HepG2 (cell line): ENCODE measurements around the gene MFNG. TPM values are rescaled to one million over a fixed set of nuclear protein-coding genes. Genes with fewer than 3 reads are reported as not detected.

Experiments
- DNMT3B ChIP-seq: conservative IDR thresholded peaks from 2 replicates; pipeline ENCODE4 v1.6.1; 2016; ENCODE audit warnings: missing biosample characterization, control low read depth
- EP300 ChIP-seq, 3 experiments: sonication (generic) in 1 of 3; formaldehyde crosslinking in 1 of 3; IDR thresholded peaks; 2 replicates each; pipeline versions ENCODE4 v1.5.1 to v1.6.1; 2011 to 2020; ENCODE audit warnings: low read depth in 2 of 3, low read length in 2 of 3, borderline replicate concordance in 1 of 3, improper control_type of control experiment in 1 of 3, mild to moderate bottlenecking in 1 of 3, missing genetic modification reagents in 1 of 3, moderate library complexity in 1 of 3
- FOXK2 ChIP-seq: fragments of 450-650 bp; IDR thresholded peaks from 2 replicates; pipeline ENCODE4 v1.6.1; 2016
- HMG20B ChIP-seq: conservative IDR thresholded peaks from 2 replicates; pipeline ENCODE4 v1.6.1; 2016; ENCODE audit warnings: missing genetic modification reagents, missing compliant biosample characterization
- MXD4 ChIP-seq: IDR thresholded peaks from 2 replicates; pipeline ENCODE4 v1.6.1; 2016; ENCODE audit warnings: mild to moderate bottlenecking, missing biosample characterization, missing genetic modification reagents
- NFE2L2 ChIP-seq: fragments of 150-350 bp; IDR thresholded peaks from 2 replicates; pipeline ENCODE4 v1.6.1; 2014; ENCODE audit warnings: low read length
- SALL1 ChIP-seq: sonication (generic); formaldehyde crosslinking; IDR thresholded peaks from 2 replicates; pipeline ENCODE4 v1.8.0; 2022; ENCODE audit warnings: mild to moderate bottlenecking, missing genetic modification reagents
- SIN3A ChIP-seq: IDR thresholded peaks from 2 replicates; pipeline ENCODE4 v1.6.1; 2011; ENCODE audit warnings: low read depth, mild to moderate bottlenecking, control low read depth, low read length, borderline replicate concordance
- SMARCE1 ChIP-seq: fragments of 450-650 bp; IDR thresholded peaks from 2 replicates; pipeline ENCODE4 v1.6.1; 2017; ENCODE audit warnings: borderline replicate concordance
- ZNF431 ChIP-seq: sonication (generic); formaldehyde crosslinking; IDR thresholded peaks from 2 replicates; pipeline ENCODE4 v1.9.0; 2022; ENCODE audit warnings: missing genetic modification reagents, low read depth, mild to moderate bottlenecking, borderline replicate concordance
- ZNF614 ChIP-seq: IDR thresholded peaks from 2 replicates; pipeline ENCODE4 v1.6.1; 2018; ENCODE audit warnings: missing biosample characterization, missing genetic modification reagents, inconsistent platforms, borderline replicate concordance
- ZNF777 ChIP-seq: sonication (generic); formaldehyde crosslinking; IDR thresholded peaks from 2 replicates; pipeline ENCODE4 v1.4.0; 2020; ENCODE audit warnings: missing genetic modification reagents
- polyA plus RNA-seq, 8 experiments: library from polyadenylated mRNA; depleted of rRNA in 3 of 8; stranded (reverse) in 7 of 8; unstranded in 1 of 8; fragments of >200 nt; fragmentation: Illumina TruSeq in 4 of 8; extraction: Trizol in 4 of 8; gene quantifications; 2 replicates each; pipeline versions ENCODE4 v1.2.1 to v1.2.3, GENCODE V29; 2011 to 2016; ENCODE audit warnings: low read depth in 4 of 8, missing spikeins in 1 of 8, mixed read lengths in 1 of 8; ENCODE audit not compliant: insufficient read depth in 1 of 8
- total RNA-seq, 5 experiments: library from RNA; depleted of rRNA; stranded (reverse); fragments of >200 nt; fragmentation: Illumina TruSeq; extraction: Trizol; gene quantifications; 2 replicates each; pipeline ENCODE4 v1.2.3, GENCODE V29; 2016; ENCODE audit warnings: low read depth in 1 of 5
- TF ChIP-seq, protein P1 (sequence below): sonication (generic); formaldehyde crosslinking; IDR thresholded peaks from 2 replicates; pipeline ENCODE4 v1.4.0; 2020; ENCODE audit warnings: missing genetic modification reagents
- TF ChIP-seq, protein P2 (sequence below): sonication (generic); formaldehyde crosslinking; IDR thresholded peaks from 2 replicates; pipeline ENCODE4 v1.4.0; 2020; ENCODE audit warnings: missing genetic modification reagents
- TF ChIP-seq, protein P3 (sequence below): sonication (generic); formaldehyde crosslinking; IDR thresholded peaks from 2 replicates; pipeline ENCODE4 v1.5.0; 2020; ENCODE audit warnings: missing genetic modification reagents

MFNG gene
- total and polyA plus RNA-seq, 2 of the 13 experiments (the other 11 are each of a cell fraction or from before 2014, with no cell fraction given): 1.0 to 11.7 TPM

DNA sequence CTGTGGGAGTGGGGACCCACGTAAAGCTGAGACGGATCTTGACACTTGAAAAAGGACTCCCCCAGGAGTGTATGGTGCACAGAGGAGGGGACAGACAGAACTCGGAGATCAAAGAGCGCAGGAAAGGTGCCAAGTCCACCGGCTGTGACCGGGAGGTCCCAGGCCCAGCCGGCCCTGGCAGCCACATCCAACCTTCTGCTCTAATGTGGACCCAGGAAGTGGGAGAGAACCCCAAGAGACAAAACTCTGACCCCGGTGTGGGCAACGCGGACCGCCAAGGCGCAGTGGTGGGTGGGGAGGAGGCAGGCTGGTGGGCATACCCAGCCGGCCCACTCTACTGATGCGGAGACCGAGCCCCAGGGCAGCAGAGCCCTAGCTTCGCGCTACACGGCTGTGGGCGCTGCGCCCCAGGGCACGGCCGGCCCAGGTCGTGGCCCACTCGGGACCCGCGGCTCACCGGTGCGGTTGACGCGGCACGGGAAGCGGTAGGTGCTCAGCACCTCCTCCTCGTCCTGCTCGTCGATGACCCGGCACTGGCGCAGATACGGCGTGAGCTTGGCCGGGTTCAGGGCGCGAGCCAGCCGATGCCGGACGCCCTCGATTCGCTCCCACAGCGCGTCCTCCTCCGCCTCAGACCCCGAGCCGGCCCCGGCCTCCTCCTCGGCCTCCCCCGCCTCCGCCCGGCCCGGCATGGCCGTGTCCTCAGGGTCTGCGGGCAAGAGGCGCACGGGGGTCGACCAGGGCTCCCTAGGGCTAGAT is 32.5 kb upstream of the MFNG start (continued):
- TF ChIP-seq, protein P1, sequence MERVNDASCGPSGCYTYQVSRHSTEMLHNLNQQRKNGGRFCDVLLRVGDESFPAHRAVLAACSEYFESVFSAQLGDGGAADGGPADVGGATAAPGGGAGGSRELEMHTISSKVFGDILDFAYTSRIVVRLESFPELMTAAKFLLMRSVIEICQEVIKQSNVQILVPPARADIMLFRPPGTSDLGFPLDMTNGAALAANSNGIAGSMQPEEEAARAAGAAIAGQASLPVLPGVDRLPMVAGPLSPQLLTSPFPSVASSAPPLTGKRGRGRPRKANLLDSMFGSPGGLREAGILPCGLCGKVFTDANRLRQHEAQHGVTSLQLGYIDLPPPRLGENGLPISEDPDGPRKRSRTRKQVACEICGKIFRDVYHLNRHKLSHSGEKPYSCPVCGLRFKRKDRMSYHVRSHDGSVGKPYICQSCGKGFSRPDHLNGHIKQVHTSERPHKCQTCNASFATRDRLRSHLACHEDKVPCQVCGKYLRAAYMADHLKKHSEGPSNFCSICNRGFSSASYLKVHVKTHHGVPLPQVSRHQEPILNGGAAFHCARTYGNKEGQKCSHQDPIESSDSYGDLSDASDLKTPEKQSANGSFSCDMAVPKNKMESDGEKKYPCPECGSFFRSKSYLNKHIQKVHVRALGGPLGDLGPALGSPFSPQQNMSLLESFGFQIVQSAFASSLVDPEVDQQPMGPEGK (CRISPR knock-in tag): peak; percentile 42; the same call in 1 of the 2 replicates
- 0 out of 2 replicates have a peak, but pooled peaks have one; percentile 37 for TF ChIP-seq MXD4
- no peak for TF ChIP-seq EP300 (IDR thresholded peaks at IDR 0.05; ENCODE audit: low read depth in 2 of 2, low read length in 2 of 2)
- no peak for TF ChIP-seq EP300 (CRISPR knock-in tag; IDR thresholded peaks at IDR 0.05; ENCODE audit: borderline replicate concordance)
- TF ChIP-seq SALL1: no peak; the same call in 1 of the 2 replicates
- no peak for TF ChIP-seq HMG20B
- no peak for TF ChIP-seq ZNF431 (CRISPR knock-in tag)
- TF ChIP-seq DNMT3B (CRISPR knock-in tag): no peak
- TF ChIP-seq SIN3A: peak; percentile 56; the same call in 1 of the 2 replicates
- TF ChIP-seq FOXK2: no peak
- TF ChIP-seq, protein P2, sequence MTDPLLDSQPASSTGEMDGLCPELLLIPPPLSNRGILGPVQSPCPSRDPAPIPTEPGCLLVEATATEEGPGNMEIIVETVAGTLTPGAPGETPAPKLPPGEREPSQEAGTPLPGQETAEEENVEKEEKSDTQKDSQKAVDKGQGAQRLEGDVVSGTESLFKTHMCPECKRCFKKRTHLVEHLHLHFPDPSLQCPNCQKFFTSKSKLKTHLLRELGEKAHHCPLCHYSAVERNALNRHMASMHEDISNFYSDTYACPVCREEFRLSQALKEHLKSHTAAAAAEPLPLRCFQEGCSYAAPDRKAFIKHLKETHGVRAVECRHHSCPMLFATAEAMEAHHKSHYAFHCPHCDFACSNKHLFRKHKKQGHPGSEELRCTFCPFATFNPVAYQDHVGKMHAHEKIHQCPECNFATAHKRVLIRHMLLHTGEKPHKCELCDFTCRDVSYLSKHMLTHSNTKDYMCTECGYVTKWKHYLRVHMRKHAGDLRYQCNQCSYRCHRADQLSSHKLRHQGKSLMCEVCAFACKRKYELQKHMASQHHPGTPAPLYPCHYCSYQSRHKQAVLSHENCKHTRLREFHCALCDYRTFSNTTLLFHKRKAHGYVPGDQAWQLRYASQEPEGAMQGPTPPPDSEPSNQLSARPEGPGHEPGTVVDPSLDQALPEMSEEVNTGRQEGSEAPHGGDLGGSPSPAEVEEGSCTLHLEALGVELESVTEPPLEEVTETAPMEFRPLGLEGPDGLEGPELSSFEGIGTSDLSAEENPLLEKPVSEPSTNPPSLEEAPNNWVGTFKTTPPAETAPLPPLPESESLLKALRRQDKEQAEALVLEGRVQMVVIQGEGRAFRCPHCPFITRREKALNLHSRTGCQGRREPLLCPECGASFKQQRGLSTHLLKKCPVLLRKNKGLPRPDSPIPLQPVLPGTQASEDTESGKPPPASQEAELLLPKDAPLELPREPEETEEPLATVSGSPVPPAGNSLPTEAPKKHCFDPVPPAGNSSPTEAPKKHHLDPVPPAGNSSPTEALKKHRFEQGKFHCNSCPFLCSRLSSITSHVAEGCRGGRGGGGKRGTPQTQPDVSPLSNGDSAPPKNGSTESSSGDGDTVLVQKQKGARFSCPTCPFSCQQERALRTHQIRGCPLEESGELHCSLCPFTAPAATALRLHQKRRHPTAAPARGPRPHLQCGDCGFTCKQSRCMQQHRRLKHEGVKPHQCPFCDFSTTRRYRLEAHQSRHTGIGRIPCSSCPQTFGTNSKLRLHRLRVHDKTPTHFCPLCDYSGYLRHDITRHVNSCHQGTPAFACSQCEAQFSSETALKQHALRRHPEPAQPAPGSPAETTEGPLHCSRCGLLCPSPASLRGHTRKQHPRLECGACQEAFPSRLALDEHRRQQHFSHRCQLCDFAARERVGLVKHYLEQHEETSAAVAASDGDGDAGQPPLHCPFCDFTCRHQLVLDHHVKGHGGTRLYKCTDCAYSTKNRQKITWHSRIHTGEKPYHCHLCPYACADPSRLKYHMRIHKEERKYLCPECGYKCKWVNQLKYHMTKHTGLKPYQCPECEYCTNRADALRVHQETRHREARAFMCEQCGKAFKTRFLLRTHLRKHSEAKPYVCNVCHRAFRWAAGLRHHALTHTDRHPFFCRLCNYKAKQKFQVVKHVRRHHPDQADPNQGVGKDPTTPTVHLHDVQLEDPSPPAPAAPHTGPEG (CRISPR knock-in tag): peak; percentile 63
- no peak for TF ChIP-seq NFE2L2
- no peak for TF ChIP-seq ZNF614
- TF ChIP-seq, protein P3, sequence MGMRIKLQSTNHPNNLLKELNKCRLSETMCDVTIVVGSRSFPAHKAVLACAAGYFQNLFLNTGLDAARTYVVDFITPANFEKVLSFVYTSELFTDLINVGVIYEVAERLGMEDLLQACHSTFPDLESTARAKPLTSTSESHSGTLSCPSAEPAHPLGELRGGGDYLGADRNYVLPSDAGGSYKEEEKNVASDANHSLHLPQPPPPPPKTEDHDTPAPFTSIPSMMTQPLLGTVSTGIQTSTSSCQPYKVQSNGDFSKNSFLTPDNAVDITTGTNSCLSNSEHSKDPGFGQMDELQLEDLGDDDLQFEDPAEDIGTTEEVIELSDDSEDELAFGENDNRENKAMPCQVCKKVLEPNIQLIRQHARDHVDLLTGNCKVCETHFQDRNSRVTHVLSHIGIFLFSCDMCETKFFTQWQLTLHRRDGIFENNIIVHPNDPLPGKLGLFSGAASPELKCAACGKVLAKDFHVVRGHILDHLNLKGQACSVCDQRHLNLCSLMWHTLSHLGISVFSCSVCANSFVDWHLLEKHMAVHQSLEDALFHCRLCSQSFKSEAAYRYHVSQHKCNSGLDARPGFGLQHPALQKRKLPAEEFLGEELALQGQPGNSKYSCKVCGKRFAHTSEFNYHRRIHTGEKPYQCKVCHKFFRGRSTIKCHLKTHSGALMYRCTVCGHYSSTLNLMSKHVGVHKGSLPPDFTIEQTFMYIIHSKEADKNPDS (CRISPR knock-in tag): no peak
- no peak for TF ChIP-seq SMARCE1
- peak; percentile 88 for TF ChIP-seq ZNF777 (CRISPR knock-in tag)
